LNCAP (cell line): Measurements from ENCODE around the gene CFAP61.

ENCODE experiments used
- TF ChIP-seq, protein P1 (sequence below): fragments of 450-650 bp; IDR thresholded peaks from 2 replicates; pipeline ENCODE4 v1.5.1; 2017; ENCODE audit warnings: mild to moderate bottlenecking

The CFAP61 gene

GRCh38 chr20:20073801-20074371 lies 21.6 kb downstream of the CFAP61 start:
- TF ChIP-seq, protein P1, sequence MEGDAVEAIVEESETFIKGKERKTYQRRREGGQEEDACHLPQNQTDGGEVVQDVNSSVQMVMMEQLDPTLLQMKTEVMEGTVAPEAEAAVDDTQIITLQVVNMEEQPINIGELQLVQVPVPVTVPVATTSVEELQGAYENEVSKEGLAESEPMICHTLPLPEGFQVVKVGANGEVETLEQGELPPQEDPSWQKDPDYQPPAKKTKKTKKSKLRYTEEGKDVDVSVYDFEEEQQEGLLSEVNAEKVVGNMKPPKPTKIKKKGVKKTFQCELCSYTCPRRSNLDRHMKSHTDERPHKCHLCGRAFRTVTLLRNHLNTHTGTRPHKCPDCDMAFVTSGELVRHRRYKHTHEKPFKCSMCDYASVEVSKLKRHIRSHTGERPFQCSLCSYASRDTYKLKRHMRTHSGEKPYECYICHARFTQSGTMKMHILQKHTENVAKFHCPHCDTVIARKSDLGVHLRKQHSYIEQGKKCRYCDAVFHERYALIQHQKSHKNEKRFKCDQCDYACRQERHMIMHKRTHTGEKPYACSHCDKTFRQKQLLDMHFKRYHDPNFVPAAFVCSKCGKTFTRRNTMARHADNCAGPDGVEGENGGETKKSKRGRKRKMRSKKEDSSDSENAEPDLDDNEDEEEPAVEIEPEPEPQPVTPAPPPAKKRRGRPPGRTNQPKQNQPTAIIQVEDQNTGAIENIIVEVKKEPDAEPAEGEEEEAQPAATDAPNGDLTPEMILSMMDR, result no peak

DNA sequence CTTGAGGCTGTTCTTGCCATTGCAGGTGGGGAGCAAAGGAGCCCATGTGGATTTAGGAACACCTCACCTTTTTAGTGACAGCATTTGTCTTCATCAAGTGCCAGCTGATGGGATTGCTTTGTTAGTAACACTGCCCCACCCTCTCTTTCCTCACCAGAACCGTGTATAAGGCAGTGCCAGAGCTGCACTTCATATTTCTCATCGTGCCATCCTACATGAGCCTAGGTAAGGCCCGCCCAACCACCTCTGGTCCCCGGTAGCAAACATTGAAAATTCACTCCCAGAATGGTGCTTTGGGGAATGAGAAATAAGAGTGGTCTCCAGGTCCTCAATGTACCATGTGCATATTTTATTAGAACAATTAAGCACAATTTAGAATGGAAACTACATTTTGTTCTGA lies 22.7 kb downstream of the CFAP61 start:
- TF ChIP-seq, protein P1, result no peak

DNA sequence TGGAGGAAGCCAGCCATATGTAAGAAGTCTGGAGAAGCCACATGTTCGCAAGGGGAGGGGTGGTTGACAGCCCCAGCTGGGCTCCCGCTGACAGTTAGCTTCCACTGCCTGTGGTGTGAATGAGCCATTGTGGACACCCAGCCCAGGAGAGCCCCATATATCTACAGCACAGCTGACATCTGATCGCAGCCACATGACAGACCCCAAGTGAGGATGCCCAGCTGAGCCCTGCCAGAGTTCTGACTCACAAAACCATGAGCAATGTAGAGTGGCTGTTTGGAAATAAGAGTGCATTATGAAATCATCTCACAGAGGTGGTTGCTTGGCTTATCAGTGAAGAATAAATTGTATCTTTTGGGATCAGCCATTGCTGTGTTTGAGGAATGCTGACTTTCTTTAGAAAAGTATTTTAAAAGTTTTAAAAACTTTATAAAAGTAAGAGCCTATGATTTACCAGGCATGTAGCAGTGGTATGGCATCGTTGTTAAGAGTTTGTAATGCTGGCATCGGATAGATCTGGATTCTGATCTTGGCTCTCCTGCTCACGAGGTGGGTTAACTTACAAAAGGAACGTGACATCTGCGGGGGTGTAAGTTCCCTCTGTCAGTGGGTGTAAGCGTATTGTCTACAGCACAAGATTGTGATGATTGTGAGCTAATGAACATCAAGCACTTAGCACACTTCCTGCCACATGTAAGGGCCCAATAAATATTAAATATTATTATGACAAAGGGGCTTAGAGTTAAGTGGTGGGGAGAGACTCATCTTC lies 24.1 kb downstream of the CFAP61 start:
- TF ChIP-seq, protein P1, result no peak

DNA sequence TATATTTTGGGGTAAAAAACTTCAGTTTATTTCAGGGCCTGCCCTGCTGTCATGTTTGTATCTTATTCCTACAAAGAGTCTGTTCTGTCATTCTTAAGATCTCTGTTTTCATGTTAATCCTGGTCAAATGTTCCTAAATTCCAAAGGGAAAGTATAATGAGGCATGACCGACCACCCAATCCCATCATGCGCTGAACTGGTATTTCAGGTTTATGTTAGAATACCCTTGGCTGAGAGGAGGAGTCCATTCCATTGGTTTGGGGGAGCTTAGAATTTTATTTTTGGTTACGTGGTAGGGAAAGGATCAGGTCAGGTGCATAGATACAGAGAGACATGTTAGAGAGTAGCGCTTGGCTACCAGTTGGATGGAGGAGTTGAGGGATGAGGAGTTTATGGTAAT lies 25.7 kb downstream of the CFAP61 start:
- TF ChIP-seq, protein P1, result no peak

DNA sequence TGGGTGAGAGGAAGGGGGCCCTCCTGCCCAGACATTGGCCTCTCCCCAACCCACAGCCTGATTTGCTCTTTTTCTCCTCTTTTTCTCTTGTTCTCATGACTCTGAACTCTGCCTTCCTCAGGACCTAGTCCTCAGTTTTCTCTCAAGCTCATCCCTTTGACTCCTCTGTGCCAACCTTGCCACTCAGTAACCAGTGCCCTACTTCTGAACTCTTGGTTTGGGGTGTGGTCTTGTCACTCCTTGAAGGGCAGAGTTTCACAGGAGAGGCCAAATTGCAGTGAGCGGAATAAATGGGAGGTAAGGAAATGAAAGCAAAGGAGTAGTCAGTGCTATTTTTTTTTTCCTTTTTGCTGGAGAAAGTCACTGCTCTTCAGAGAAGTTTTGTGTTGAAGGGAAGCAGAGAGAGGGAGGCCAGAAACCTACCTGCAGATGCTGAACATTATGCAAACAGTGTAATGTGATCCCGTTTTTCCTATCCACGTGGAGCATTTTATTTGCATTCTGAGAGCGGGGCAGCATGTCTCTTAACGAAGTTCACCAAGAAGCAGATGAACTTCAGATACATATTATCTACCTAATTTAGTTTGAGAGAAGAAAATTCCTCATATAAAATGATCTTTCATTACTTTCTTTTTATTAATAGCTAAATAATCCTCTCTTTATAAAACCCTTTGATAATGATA lies 26.9 kb downstream of the CFAP61 start:
- TF ChIP-seq, protein P1, result no peak

DNA sequence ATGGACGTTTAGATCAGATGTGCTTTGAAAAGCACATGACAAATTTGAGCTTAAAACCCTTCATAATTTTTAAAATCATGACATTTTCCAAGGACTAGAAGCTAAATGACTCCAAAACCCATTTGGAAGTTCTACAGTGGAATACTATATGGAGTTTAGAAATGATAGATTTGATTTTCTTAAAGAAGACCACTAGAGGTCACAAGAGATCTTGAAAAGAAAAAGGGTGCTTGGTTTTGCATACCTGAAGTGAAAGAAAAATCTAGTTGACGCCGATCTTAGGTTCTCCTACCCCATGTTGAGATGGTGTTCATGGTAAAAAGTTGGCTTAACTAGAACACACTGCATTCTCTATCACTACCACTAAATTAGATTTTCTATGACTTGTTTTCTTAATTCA lies 31.5 kb downstream of the CFAP61 start:
- TF ChIP-seq, protein P1, result peak; percentile 59

DNA sequence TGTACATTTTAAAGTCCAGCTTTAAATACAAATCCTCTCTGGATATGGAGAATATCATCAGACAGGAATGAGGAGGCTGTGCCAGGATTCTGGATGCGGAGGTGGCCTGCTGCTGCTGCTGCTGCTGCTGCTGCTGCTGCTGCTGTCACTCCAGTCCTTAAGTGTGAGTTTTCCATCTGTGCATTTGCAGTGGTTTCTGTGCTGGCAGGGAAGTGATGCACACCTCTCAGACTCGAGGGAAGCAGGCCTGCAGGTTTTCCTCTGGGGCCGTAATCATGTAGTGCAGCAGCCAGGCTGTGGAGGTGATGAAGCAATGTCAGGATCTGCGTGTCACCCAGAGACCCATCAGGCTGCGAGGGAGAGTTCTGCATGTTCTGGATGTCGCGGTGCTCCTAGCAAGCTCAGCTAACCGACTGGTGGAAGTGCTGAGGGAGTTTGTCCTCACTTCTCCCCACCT lies 32.0 kb downstream of the CFAP61 start:
- TF ChIP-seq, protein P1, result no peak
